HPDE6-E6E7 (cell line): ENCODE data around the gene PTMA.
"Not testable (repeated sequence)": the region's sequence is repeated elsewhere in the genome, so short reads cannot be mapped to it uniquely, and the experiment has no call there.

Source experiments
- DNase-seq: peaks from one replicate; pipeline ENCODE4 v3.0.0; 2011; ENCODE audit warnings: missing footprints; ENCODE audit errors: extremely low spot score

Gene PTMA

DNA sequence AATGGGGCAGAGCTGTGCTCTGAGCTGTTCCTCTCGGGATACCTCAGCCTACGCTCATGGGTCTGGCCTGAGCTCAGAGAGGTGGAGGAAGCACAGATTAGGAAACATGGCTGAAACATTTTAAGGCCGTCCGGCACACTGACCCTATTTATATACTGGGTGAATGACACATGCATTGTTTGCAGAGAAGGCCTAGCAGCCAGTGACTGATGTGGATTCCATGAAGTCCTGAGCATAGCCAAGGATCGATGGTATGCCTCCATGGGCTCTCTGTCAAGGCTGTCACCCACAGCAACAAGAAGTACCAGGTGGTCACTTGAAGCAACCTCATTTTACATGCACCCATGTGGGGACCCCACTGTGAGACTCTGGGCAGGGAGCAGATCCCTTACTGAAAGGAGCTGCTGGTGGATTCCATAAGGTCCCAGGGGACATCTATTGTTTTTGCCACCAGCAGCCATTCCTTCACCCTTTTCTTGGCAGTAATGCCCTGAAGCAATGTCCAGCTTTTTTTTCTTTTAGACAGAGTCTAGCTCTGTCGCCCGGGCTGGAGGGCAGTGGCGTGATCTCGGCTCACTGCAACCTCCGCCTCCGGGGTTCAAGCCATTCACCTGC lies 8.4 kb downstream of the PTMA start:
- no peak for DNase-seq

DNA sequence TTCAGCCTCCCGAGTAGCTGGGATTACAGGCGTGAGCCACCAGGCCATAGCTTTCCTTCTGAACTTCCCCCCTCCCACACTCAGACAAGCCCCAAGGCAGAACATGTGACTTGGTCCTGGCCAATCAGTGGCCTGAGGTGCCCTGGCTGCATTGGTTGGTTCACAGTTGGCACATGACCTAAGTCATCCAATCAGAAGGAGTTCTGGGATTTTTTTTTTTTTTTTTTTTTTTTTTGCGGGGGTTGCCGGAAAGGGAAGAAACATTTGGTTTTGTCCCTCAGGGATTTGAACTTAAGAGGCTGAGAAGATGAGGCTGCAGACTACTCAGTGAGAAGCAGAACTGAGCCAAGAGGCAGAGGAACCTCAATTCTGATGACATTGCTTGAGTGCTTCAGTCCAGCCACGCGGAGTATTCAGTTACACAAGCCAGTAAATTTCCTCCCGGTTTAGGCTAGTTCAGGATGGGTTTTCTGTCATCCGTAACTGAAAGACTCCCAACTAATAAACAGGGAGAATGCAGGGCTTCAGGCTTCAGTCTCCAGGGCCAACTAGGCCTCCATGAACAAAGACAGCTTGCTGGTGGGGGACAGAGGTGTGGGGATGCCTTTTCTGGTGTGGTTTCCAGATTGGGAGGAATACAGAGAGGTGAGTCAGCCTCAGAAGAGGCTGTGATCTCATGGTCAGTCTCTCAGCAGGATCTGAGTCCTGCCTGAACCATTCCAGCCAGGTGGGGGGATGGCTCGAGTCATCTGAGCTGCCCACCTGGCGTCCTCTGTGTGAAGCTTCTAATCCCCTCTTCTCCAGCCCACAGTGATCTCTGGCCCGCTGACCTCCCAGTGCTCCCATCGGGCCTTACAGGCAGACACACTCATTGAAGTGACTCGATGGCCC lies 9.2 kb downstream of the PTMA start:
- no peak for DNase-seq

GRCh38 chr2:231718799-231719198 lies 10.5 kb downstream of the PTMA start:
- DNase-seq = no peak

DNA sequence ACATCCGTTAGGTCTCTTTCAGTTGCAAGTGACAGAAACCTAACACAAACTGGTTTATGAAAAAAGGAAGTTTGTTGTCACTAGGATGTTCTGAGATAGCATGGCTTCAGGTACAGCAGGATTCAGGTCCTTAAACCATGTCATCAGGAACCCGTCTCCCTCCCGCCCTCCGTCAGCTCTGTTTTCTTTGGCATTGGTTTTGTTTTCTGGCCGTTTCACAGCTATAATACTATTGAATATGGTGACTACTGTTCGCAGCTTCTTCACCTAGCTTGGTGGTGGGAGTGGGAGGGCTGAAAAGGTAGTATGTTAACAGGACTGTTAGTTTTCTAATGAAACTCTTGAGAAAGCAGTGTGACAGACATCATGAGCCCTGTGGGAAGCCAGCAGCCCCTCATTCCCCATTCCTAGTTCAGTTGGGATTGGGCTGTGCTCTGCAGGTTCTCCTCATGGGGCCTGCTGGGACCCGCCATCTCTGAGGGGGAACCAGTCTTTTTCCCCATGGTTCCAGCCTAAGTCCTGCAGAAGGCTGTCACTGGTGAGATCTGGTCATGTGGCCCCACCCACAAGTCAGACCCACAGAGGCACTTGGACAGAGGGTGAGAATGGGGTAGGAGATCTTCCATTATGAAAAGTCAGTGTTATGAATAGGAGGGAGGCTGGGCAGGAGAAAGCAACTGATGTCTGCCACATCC lies 12.1 kb downstream of the PTMA start:
- no peak for DNase-seq

GRCh38 chr2:231720987-231721966 lies 13.0 kb downstream of the PTMA start:
- no peak for DNase-seq

DNA sequence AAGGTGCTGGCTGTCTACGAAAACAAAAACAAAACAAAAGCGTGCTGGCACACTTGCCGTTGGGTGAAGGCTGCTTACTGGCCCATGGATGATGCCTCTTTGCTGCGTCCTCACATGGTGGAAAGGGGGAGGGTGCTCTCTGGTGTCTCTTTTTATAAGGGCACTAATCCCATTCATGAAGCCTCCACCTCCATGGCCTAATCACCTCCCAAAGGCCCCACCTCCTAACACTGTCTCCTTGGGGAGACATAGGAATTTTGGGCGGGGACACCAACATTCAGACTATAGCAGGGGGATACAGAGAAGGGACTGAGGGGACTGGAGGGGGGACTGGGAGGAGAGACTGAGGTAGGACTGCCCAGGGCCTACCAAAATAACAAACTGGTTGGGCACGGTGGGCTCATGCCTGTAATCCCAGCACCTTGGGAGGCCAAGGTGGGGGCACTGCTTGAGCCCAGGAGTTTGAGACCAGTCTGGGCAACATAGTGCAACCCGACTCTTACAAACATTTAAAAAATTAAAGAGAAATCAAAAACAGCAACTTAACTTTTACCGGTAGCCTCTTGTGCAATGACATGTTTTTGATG lies 14.5 kb downstream of the PTMA start:
- DNase-seq = no peak

DNA sequence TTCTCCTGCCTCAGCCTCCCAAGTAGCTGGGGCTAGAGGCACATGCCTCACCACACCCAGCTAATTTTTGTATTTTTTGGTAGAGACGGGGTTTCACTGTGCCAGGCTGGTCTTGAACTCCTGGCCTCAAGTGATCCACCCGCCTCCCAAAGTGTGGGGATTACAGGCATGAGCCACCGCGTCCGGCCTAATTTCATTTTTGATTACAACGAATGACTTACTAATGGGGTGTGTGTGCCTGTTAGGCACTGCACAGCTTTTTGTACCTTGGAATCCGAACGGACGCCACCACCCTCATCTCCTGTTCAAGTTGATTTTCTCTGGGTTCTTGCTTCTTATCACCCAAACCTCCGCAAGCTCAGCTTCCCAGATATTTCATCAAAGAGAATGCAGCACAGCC lies 17.2 kb downstream of the PTMA start:
- no peak for DNase-seq

- no peak for DNase-seq
Observed at GRCh38 chr2:231726276-231726675, 18.0 kb downstream of the PTMA start.

DNA sequence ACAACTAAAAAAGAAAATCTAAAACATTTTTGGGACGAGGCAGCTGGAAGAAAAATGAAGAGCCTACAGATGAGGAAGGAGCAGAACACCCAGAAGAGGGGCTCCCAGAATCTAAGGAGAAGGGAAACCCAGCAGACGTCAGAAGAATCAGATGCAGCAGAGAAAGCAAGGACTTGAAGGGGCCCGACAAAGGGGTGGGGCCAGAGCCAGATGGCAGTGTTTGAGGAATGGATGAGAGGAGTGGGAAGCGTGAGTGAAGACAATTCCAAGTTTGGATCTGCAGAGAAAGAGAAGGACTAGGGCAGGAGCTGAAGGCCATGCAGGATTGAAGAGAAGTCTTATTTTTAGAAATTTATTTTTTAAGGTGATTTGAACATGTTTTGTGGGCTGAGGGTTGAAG lies 19.3 kb downstream of the PTMA start:
- DNase-seq = no peak

DNA sequence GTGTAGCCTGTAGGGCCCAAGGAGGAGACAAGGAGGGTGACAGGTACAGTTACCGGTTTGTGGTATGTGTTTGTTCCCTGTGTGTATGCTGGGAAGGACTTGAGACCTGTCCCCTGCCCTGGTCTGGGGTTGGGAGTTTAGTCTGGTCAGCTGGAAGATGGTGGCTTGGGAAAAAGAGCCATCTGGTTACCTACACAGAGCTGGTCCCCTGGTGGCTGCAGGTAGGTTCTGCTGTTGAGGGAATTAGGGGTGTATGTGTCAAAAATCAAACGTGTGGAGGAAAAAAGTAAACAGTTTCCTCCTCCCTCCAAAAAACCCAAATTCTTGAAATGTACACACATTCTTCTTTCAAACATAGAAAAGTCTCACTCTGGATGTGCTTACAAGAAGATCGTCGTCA lies 24.3 kb downstream of the PTMA start:
- DNase-seq = no peak

DNA sequence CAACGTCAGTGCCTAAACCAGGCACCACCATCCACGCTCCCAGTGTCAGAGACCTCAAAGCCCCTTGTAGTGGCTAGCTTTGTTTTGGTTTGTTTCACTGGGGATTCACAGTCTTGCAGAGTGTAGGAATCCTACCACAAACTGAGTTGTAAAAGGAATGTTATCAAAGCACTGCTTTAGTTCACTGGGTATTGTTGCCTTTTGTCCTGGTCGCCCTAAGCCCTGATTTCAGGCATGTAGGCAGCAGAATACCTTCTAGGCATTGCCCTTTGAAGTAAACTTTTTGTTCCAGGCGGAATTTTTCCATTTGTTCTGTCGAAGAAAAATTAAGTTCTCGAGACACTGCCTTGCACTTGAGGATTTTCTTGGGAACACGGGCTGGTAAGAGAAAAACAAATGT lies 29.4 kb downstream of the PTMA start:
- no peak for DNase-seq

- DNase-seq = no peak
Observed at GRCh38 chr2:231743376-231744116, 35.2 kb downstream of the PTMA start.

GRCh38 chr2:231745303-231746038 lies 37.1 kb downstream of the PTMA start:
- DNase-seq = no peak

DNA sequence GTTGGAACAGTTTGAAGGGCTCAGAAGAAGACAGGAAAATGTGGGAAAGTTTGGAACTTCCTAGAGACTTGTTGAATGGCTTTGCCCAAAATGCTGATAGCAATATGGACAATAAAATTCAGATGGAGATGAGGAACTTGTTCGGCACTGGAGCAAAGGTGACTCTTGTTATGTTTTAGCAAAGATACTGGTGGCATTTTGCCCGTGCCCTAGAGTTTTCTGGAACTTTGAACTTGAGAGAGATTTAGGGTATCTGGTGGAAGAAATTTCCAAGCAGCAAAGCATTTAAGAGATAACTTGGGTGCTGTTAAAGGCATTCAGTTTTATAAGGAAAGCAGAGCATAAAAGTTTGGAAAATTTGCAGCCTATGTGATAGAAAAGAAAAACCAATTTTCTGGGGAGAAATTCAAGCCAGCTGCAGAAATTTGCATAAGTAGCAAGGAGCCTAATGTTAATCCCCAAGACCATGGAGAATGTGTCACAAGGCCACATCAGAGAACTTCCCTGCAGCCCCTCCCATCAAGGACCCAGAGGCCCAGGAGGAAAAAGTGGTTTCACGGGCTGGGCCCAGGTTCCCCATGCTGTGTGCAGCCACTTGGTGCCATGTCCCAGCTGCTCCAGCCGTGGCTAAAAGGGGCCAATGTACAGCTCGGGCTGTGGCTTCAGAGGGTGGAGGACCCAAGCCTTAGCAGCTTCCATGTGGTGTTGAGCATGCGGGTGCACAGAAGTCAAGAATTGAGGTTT lies 40.0 kb downstream of the PTMA start:
- DNase-seq = not testable (repeated sequence)

DNA sequence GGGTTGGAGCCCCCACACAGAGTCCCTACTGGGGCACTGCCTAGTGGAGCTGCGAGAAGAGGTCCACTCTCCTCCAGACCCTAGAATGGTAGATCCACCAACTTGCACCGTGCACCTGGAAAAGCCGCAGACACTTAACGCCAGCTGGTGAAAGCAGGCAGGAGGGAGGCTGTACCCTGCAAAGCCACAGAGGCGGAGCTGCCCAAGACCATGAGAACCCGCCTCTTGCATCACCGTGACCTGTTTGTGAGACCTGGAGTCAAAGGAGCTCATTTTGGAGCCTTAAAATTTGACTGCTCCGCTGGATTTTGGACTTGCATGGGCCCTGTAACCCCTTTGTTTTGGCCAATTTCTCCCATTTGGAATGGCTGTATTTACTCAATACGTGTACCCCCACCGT lies 40.7 kb downstream of the PTMA start:
- not testable (repeated sequence) for DNase-seq

GRCh38 chr2:231751042-231751815 lies 42.9 kb downstream of the PTMA start:
- no peak for DNase-seq

- no peak for DNase-seq
Observed at GRCh38 chr2:231752061-231752460, 43.7 kb downstream of the PTMA start.

- no peak for DNase-seq
Observed at GRCh38 chr2:231761735-231762134, 53.4 kb downstream of the PTMA start.
